Putamen (tissue), 1 donor: Measurements from ENCODE around the gene MICU1.
A peak's percentile ranks its signal among the peaks of the same experiment; 100 is the strongest.
"Not testable (repeated sequence)": the region's sequence is repeated elsewhere in the genome, so short reads cannot be mapped to it uniquely, and the experiment has no call there.

Experiments used
- DNase-seq: peaks from one replicate; pipeline ENCODE4 v3.0.0-alpha.2; 2016; ENCODE audit warnings: low spot score

The MICU1 gene

DNA sequence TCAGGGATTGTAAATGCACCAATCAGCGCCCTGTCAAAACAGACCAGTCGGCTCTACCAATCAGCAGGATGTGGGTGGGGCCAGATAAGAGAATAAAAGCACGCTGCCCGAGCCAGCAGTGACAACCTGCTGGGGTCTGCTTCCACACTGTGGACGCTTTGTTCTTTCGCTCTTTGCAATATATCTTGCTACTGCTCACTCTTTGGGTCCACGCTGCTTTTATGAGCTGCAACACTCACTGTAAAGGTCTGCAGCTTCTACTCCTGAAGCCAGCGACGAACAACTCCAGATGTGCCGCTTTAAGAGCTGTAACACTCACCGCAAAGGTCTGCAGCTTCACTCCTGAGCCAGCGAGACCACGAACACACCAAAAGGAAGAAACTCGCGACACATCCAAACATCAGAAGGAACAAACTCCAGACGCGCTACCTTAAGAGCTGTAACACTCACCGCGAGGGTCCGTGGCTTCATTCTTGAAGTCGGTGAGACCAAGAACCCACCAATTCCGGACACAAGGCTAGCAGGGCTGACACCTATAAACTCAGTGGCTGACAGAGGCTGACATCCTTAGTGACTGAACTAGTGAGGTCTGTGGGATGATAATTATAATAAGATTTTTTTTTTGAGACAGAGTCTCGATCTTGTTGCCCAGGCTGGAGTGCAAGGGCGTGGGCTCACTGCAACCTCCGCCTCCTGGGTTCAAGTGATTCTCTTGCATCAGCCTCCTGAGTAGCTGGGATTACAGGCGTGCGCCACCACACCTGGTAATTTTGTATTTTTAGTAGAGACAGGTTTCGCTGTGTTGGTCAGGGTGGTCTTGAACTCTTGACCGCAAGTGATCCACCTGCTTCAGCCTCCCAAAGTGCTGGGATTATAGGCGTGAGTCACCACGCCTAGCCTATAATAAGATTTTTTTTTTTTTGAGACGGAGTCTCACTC is 298.9 kb downstream of the MICU1 start:
- not testable (repeated sequence) for DNase-seq

DNA sequence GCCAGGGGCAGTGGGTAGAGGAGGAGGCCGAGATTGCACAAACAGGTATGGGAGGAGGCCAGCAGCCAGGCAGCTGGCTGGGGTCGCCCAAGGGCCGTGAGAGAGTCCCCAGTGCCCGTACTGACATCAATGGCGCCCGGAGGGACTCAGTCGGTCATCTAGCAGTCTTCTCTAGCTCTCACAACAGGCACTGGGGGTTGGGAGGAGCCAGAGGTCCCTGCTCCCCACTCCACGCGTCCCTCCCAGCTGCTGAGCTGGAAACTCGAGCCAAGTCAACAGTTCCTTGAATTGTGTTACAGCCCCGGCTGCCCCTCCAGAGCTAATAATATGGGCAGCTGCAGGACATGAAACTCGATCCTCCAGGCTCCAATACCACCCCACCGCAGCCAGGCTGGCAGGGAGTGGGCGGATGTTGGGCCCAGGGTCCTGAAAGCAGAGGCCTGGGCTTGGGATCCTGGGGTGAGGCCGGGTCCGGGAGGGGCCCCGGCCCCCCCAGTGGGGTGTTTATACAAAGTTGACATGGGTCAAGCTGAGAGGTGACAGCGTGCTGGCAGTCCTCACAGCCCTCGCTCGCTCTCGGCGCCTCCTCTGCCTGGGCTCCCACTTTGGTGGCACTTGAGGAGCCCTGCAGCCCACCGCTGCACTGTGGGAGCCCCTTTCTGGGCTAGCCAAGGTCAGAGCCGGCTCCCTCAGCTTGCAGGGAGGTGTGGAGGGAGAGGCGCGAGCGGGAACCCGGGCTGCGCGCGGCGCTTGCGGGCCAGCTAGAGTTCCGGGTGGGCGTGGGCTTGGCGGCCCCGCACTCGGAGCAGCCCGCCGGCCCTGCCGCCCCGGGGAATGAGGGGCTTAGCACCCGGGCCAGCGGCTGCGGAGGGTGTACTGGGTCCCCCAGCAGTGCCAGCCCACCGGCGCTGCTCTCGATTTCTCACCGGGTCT is 300.4 kb downstream of the MICU1 start:
- peak; percentile 79 for DNase-seq

DNA sequence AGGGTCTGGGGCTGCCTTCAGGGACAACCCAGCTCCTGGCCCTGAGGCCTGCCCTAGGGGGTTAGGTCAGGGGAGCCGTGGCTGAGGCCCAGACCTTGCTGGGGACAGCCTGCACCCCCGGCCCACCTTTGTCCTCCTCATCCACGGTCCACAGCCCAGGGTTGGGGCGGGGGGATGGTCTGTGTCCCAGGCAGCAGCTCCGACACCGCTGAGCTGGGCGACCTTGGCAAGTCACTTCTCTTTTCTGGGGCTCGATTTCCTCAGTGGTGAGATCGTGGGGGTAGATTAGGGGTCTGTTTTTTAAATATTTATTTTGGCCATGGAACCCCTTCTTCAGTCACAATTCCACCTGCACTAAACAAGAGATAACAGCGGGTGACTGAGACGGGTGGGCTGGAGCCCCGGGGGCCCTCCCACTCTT is 302.1 kb downstream of the MICU1 start:
- no peak for DNase-seq

DNA sequence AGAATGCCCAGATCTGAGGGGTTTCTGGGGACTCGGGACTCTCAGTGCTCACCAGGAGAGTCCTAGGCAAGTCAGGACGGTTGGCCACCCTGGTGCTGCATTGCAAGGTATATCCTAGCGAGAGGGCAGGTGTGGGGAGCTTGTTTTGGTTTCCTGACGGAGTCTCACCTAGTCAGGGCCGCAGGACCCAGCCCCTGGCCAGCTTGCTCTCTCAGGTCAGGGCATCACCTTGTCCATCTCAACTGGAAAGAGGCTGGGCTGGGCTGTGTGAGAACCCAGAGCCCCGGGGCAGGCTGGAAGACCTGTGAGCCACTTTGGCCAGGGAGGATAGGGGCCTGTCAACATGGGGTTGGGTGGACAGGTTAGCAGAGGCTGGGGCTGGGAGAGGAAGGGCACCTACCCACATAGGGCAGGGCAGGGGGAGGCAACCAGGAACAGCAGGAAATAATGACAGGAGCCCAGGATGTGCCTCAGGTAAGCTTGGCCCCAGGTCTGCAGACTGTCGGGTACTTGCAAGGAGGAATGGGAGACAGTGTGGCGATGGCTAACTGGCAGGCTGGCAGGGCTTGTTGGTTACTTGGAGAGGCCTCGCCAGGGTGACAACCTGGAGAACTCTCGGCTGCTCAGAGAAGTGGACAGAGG is 302.6 kb downstream of the MICU1 start:
- DNase-seq: no peak

DNA sequence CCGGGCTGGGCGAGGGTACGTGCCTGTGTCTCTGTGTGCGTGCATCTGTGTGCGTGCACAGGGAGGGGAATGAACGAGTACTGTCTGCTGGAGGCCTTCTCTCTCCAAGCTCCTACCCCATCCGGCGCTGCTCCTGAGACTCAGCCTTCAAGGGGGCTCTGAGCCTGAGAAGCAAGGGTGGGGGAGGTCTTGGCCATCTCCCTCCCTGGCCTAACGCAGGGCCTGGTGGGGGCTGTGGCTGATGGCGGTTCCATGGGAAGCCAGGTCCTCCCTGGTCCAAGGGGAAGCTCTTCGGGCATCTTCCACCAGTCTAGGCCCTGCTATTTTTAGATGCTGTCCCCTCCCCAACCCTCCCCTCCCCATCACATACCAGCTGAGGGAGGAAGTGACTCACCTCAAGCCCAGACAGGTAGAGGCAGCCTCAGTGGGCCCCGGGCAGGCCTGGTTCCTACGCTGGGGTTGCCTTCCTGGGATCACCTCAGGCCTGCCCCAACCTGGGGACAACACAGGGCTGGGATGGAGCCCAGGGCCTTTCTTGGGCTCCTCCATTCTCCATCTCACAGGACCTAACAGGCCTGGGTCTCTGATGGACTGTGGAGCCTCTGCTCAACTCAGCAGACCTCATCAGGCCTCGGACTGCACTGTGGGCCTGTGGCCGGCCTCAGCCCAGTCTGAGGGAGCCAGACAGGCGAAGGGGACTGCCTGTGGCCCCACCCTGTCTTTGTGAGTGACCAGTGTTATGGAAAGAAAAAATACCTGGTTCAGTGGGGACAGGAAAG is 303.4 kb downstream of the MICU1 start:
- DNase-seq: no peak

DNA sequence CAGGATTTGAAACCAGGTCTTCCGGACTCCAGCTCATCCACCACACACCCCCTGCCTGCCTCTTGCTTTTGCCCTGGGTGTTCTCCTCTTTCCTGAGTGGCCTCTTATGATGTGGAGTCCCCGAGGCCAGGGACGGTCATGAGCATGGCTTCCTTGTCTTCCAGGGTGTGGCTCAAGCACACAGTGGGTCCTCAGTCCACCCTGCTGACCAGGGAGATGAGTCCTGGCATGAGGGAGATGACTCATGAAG is 303.9 kb downstream of the MICU1 start:
- no peak for DNase-seq

DNA sequence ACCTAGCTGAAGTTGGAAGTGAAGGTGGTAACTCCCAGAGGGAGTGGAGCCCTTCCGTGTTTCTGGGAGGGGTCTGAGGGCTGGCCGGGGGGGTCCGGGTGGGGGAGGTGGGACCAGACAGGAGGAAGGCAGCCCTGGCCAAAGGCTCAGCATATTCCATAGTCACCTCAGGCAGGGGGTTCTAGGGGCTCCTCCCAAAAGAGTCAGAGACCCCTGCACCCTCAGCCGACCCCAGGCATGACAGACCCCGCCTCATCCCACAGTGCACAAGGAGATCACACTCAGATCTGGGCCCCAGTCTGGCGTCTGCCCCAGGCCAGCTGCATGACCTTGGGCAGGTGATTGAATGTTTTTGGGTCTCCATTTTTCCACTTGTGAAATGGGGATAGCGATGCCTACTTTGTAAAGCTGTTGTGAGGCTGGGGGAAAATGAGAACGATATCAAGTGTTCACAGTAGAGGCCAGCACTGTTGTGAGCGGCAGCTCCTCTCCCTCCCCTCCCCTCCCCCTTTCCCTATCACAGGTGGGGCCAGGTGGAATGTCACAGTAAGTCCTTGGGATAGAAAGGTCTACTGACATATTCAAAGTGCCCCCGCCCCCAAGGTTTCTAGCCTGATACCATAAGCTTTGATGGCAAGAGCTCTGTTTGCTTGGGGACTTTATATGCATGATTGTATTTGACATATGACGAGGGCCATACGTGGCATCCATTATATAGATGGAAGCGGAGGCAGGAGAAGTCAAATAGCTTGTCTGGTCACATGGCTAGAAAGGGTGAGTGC is 304.4 kb downstream of the MICU1 start:
- no peak for DNase-seq

DNA sequence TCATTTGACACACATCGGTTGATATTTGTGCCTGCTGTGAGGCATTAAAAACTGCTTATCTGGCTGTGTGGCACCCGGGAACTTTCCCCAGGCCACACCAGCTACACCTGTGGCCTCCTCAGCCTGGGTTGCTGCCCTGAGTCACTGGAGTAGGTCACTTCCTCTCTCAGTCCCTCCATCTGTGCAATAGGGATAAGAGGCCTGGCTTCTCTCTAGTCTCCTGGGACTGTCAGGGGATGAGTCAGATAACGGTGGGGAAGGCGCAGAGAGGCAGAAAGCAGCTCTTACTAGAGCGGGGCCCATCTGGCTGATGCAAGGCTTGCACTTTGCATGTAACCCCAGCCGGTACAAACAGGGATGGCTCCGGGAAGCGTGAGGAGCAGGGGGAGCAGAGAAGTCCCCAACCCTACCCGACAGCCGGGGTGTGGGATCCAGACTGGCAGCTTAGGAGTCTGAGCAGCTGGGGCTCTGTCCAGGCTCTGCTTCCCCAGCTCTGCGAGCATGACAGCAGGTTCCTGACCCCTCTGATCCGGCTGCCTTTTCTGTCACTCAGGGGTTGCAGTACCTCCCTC is 305.1 kb downstream of the MICU1 start:
- DNase-seq: no peak

DNA sequence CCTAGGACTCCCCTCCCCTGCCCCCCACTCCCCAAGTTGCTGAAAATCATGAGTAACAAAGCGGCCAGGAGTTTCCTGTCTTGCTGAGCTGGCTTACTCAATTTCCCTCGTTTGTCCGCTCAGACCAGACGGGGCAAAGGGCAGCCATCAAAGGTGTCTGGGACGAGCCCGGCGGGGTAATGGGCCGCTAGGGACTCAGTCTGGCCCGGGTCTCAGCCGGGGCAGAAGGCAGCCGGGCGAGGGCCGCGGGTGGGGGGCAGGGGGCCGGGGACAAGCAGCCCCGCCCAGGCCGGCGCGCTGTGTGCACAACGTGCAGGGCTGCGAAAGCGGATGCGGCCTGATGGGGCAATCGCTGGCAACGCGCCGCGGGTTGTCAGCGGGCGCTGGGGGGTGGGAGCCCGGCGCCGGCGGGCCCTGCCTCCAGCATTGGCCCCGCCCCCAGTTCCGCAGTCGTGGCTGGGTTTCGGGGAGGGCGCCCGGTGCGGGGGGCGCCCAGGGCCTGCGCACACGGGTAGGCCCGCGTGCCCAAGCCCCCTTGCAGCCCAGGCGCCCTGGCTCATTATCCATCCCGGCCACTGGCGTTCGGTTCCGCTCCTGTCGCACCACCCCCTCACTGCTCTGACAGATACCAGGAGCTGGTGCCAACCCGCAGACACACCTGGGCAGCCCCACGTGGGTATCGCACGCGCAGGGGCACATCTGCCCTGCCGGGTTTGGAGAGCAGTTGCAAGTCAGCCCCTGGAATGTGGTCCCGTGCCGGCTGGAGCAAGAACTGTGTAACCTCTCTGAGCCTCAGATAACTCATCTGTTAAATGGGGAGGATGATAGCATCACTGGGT is 306.2 kb downstream of the MICU1 start:
- peak; percentile 79 for DNase-seq

DNA sequence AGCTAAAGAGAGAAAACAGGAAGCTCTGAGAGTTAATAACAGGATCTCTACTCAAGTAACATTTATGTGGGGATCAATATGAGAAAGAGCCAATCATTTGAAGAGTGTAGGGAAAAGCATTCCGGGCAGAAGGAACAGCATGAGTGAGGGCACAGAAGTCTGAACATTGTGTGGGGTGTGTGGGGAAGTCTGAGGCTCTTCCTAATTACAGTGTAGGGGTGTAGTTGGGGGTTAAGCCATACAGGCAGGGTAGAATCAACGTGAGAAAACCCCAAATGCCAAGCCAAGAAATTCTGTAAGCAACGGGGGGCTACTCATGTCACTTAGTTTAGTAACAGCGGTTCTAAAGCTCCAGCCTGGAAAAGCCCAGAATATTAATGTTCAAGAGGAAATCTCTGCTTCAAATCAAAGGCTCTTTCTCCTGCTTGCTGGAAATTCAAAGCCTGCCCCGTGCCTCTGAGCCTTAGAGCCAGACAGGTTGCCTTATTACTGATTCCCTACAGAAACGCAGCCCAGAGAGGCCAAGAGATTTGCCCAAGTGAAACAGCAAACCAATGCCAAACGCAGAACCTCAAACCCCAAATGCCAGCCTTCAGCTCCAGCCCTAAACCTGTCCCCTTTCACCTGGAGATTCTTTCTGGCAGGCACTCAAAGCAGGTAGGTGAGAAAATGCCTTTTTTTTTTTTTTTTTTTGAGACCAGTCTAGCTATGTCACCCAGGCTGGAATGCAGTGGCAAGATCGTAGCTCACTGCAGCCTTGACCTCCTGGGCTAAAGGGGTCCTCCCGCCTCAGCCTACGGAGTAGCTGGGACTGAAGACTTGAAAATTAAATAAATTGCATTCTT is 307.2 kb downstream of the MICU1 start:
- DNase-seq: no peak
